Prostate gland (tissue), 2 donors: Measurements from ENCODE around the gene SCOC. TPM values are rescaled to one million over a fixed set of nuclear protein-coding genes. Genes with fewer than 3 reads are reported as not detected.

Source experiments
- DNase-seq: peaks from one replicate; pipeline ENCODE4 v3.0.0-alpha.2; 2019; ENCODE audit warnings: low spot score
- H3K27ac ChIP-seq, 2 donors: fragments of 200-600 bp; sonication (generic); 2 replicates each; pipeline ENCODE4 v1.5.1; 2017 to 2019
- H3K27me3 ChIP-seq: fragments of 200-600 bp; sonication (generic); replicated peaks from 2 replicates; pipeline ENCODE4 v1.5.1; 2019; ENCODE audit not compliant: insufficient read depth
- H3K36me3 ChIP-seq, 2 donors: fragments of 200-600 bp; sonication (generic); 1 replicate in 1 of 2; 2 replicates in 1 of 2; pipeline versions ENCODE4 v1.5.1 to v1.8.1; 2017 to 2019
- H3K4me1 ChIP-seq: fragments of 200-600 bp; sonication (generic); replicated peaks from 2 replicates; pipeline ENCODE4 v1.5.1; 2019
- H3K4me3 ChIP-seq, 2 donors: fragments of 200-600 bp; sonication (generic); 2 replicates each; pipeline ENCODE4 v1.5.1; 2017 to 2019
- H3K9me3 ChIP-seq: fragments of 200-600 bp; sonication (generic); 2 replicates; pipeline ENCODE4 v1.5.1; 2017
- CTCF ChIP-seq, 4 experiments: fragments of 200-600 bp in 2 of 4; fragments of 450-650 bp in 2 of 4; sonication (generic) in 2 of 4; IDR thresholded peaks; 1 replicate in 3 of 4; 2 replicates in 1 of 4; pipeline ENCODE4 v1.5.1; 2016 to 2019; ENCODE audit warnings: antibody characterized with exemption in 4 of 4, mild to moderate bottlenecking in 2 of 4, moderate library complexity in 2 of 4
- POLR2A ChIP-seq: fragments of 450-650 bp; IDR thresholded peaks from one replicate; pipeline ENCODE4 v1.6.1; 2016; ENCODE audit warnings: antibody characterized with exemption, mild to moderate bottlenecking
- POLR2AphosphoS5 ChIP-seq: sonication (generic); formaldehyde crosslinking; IDR thresholded peaks from one replicate; pipeline ENCODE4 v1.6.1; 2017; ENCODE audit warnings: antibody characterized with exemption
- WGBS: methylation state at CpG from one replicate; pipeline ENCODE4 v1.1.5; 2018; 5-methylcytosine and 5-hydroxymethylcytosine counted together
- intact Hi-C: fragments of 100-400 bp; cut with DNase I; formaldehyde crosslinking; loops from one replicate; pipeline ENCODE4 v1.14.2; 2022
- total RNA-seq, 2 donors: library from RNA; depleted of rRNA; stranded (reverse); fragments of >200 nt; gene quantifications; one replicate each; pipeline ENCODE4 v1.1.0, GENCODE V29; 2016

SCOC gene
- total RNA-seq: 10 to 100 TPM; 28.2 to 58.8 TPM

- TF ChIP-seq POLR2AphosphoS5 (peak; percentile 96), POLR2A (peak; percentile 53), CTCF (IDR thresholded peaks at IDR 0.05) (no peak)
- H3K4me3 ChIP-seq: peak within 1 kb of the TSS; percentile 85 to 89
- peaks cover 4% of the 10 kb centered on the region for H3K4me1 ChIP-seq
- WGBS: under 1% methylated on average over 54 of the region's 63 CpGs
- peak within 1 kb of the TSS; percentile 92 to 94 for H3K27ac ChIP-seq
- intact Hi-C loops: loop anchor here (10.0 kb wide), 1 partner anchor 151 kb away; the partner anchor contains the start of gene ELMOD2
- peak; percentile 100 for DNase-seq
- H3K36me3 ChIP-seq: no peaks in the 10 kb centered on the region
- H3K9me3 ChIP-seq: no peaks in the 10 kb centered on the region
- no peaks in the 10 kb centered on the region for H3K27me3 ChIP-seq
These were observed at the start of gene SCOC for GRCh38 chr4:140373328-140374129. TSS of gene SCOC (plus strand) at chr4:140373646. CDS start at chr4:140379171, 5,525 bp downstream.

- Histone ChIP-seq H3K4me1 (no peaks in the 10 kb centered on the region), H3K27ac (no peak overlapping the region), H3K9me3 (no peaks in the 10 kb centered on the region), H3K36me3 (no peaks in the 10 kb centered on the region), H3K4me3 (no peak overlapping the region), H3K27me3 (no peaks in the 10 kb centered on the region)
- TF ChIP-seq CTCF (IDR thresholded peaks at IDR 0.05) (peak; percentile 24 to 78 (median 60)), POLR2A (no peak), POLR2AphosphoS5 (peak; percentile 19)
- WGBS: 28% methylated on average over 2 of the region's 2 CpGs
- DNase-seq: no peak
- intact Hi-C loops: loop anchor here (5.0 to 10.0 kb wide), 5 partner anchors 72 to 672 kb away; partner anchors contain the start of gene MAML3
These were observed 47.0 kb upstream of the SCOC start for GRCh38 chr4:140326395-140326993.

- Histone ChIP-seq H3K9me3 (no peaks in the 10 kb centered on the region), H3K36me3 (no peaks in the 10 kb centered on the region), H3K4me3 (no peak overlapping the region), H3K27ac (no peak overlapping the region), H3K4me1 (no peaks in the 10 kb centered on the region), H3K27me3 (no peaks in the 10 kb centered on the region)
- DNase-seq: no peak
- intact Hi-C loops: no loop called here
- TF ChIP-seq CTCF (IDR thresholded peaks at IDR 0.05): peak in 3 of 4 experiments; percentile 27 to 64 (median 54)
- TF ChIP-seq POLR2A: no peak
- TF ChIP-seq POLR2AphosphoS5: no peak
- whole genome bisulfite sequencing: 81% methylated on average over 1 of the region's 1 CpG
These were observed 43.0 kb upstream of the SCOC start for GRCh38 chr4:140330311-140330900.

- DNase-seq: no peak
- TF ChIP-seq POLR2AphosphoS5 (no peak), CTCF (IDR thresholded peaks at IDR 0.05) (no peak), POLR2A (no peak)
- H3K4me1 ChIP-seq: no peaks in the 10 kb centered on the region
- intact Hi-C loops: no loop called here
- no peaks in the 10 kb centered on the region for H3K27me3 ChIP-seq
- no peaks in the 10 kb centered on the region for H3K36me3 ChIP-seq
- H3K4me3 ChIP-seq: no peak overlapping the region
- 70% methylated on average over 1 of the region's 1 CpG for WGBS
- H3K27ac ChIP-seq: no peak overlapping the region
- no peaks in the 10 kb centered on the region for H3K9me3 ChIP-seq
These were observed 42.2 kb upstream of the SCOC start for GRCh38 chr4:140331245-140331644.
